SU-DHL-6 (cell line): ENCODE results near the gene GGT1.

Source experiments
- H2AFZ ChIP-seq: fragments of 200-600 bp; sonication (generic); 2 replicates; pipeline ENCODE4 v1.6.1; 2014; ENCODE audit warnings: low read depth, mild to moderate bottlenecking, moderate library complexity, mixed read lengths, antibody characterized with exemption, low read length; ENCODE audit not compliant: severe bottlenecking
- H3F3A ChIP-seq: fragments of 200-600 bp; shearing (Covaris generic); 2 replicates; pipeline ENCODE4 v1.6.0; 2016; ENCODE audit warnings: antibody characterized with exemption, mild to moderate bottlenecking; ENCODE audit not compliant: insufficient read depth
- H3K27ac ChIP-seq: fragments of 200-600 bp; sonication (generic); 2 replicates; pipeline ENCODE4 v1.5.1; 2016; ENCODE audit warnings: low read depth, mild to moderate bottlenecking, low read length, moderate library complexity, mixed read lengths
- H3K27me3 ChIP-seq: fragments of 200-600 bp; sonication (generic), shearing (Covaris generic); 2 replicates; pipeline ENCODE4 v1.6.0; 2014; ENCODE audit warnings: mild to moderate bottlenecking, low read length
- H3K36me3 ChIP-seq: fragments of 200-600 bp; sonication (generic); 2 replicates; pipeline ENCODE4 v1.6.1; 2014; ENCODE audit warnings: mild to moderate bottlenecking, low read length, mixed read lengths
- H3K4me2 ChIP-seq: fragments of 300-600, 200-600 bp; shearing (Covaris generic), sonication (generic); 2 replicates; pipeline ENCODE4 v1.6.0; 2014; ENCODE audit warnings: low read length, low read depth, mild to moderate bottlenecking; ENCODE audit not compliant: poor library complexity, severe bottlenecking
- H3K4me3 ChIP-seq: fragments of 200-600 bp; sonication (generic); 2 replicates; pipeline ENCODE4 v1.5.1; 2014; ENCODE audit warnings: antibody characterized with exemption, low read length, mild to moderate bottlenecking, mixed read lengths; ENCODE audit not compliant: insufficient read depth, poor library complexity, severe bottlenecking
- H3K79me2 ChIP-seq: fragments of 200-600 bp; sonication (generic); 2 replicates; pipeline ENCODE4 v1.6.1; 2014; ENCODE audit warnings: mild to moderate bottlenecking, low read length, moderate library complexity; ENCODE audit not compliant: insufficient read depth
- H3K9ac ChIP-seq: fragments of 200-600 bp; sonication (generic); 2 replicates; pipeline ENCODE4 v1.7.0; 2014; ENCODE audit warnings: mild to moderate bottlenecking, low read length
- H3K9me2 ChIP-seq: fragments of 200-600 bp; sonication (generic); replicated peaks from 2 replicates; pipeline ENCODE4 v1.6.1; 2014; ENCODE audit warnings: low read length; ENCODE audit not compliant: insufficient read depth
- H3K9me3 ChIP-seq: fragments of 200-600 bp; sonication (generic); 2 replicates; pipeline ENCODE4 v1.6.1; 2014; ENCODE audit warnings: low read length, mixed read lengths; ENCODE audit not compliant: insufficient read depth
- H4K20me1 ChIP-seq: fragments of 200-600 bp; sonication (generic); 2 replicates; pipeline ENCODE4 v1.6.1; 2014; ENCODE audit warnings: low read depth, mild to moderate bottlenecking, antibody characterized with exemption, low read length, moderate library complexity, mixed read lengths
- EZH2phosphoT487 ChIP-seq: fragments of 200-600 bp; sonication (generic), shearing (Covaris generic); conservative IDR thresholded peaks from 2 replicates; pipeline ENCODE4 v1.6.1; 2018; ENCODE audit warnings: mild to moderate bottlenecking, antibody characterized with exemption, low read length, moderate library complexity, mixed read lengths
- TF ChIP-seq, protein P1 (sequence below): fragments of 200-600 bp; sonication (generic); IDR thresholded peaks from one replicate; pipeline ENCODE4 v1.5.1; 2017; ENCODE audit warnings: antibody characterized with exemption, mild to moderate bottlenecking, low read length, moderate library complexity; ENCODE audit not compliant: insufficient read depth, poor library complexity, severe bottlenecking

GGT1 gene

GRCh38 chr22:24582056-24582814 lies 20.8 kb upstream of the GGT1 start:
- Histone ChIP-seq H3K9me2 (no peaks in the 10 kb centered on the region), H3K4me2 (no peak overlapping the region), H3K79me2 (no peaks in the 10 kb centered on the region), H3K27me3 (no peaks in the 10 kb centered on the region), H3K9ac (no peak overlapping the region), H3K27ac (no peak overlapping the region), H3F3A (no peaks in the 10 kb centered on the region), H4K20me1 (no peaks in the 10 kb centered on the region), H3K36me3 (no peaks in the 10 kb centered on the region), H3K4me3 (no peak overlapping the region), H3K9me3 (no peaks in the 10 kb centered on the region), H2AFZ (no peak overlapping the region)
- TF ChIP-seq, protein P1, sequence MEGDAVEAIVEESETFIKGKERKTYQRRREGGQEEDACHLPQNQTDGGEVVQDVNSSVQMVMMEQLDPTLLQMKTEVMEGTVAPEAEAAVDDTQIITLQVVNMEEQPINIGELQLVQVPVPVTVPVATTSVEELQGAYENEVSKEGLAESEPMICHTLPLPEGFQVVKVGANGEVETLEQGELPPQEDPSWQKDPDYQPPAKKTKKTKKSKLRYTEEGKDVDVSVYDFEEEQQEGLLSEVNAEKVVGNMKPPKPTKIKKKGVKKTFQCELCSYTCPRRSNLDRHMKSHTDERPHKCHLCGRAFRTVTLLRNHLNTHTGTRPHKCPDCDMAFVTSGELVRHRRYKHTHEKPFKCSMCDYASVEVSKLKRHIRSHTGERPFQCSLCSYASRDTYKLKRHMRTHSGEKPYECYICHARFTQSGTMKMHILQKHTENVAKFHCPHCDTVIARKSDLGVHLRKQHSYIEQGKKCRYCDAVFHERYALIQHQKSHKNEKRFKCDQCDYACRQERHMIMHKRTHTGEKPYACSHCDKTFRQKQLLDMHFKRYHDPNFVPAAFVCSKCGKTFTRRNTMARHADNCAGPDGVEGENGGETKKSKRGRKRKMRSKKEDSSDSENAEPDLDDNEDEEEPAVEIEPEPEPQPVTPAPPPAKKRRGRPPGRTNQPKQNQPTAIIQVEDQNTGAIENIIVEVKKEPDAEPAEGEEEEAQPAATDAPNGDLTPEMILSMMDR, result no peak
- no peak for TF ChIP-seq EZH2phosphoT487

GRCh38 chr22:24583221-24584165 lies 19.5 kb upstream of the GGT1 start:
- H2AFZ ChIP-seq, result no peak overlapping the region
- H3K9me2 ChIP-seq, result no peaks in the 10 kb centered on the region
- H3F3A ChIP-seq, result no peaks in the 10 kb centered on the region
- TF ChIP-seq, protein P1, result no peak
- TF ChIP-seq EZH2phosphoT487, result no peak
- H3K79me2 ChIP-seq, result no peaks in the 10 kb centered on the region
- H3K36me3 ChIP-seq, result no peaks in the 10 kb centered on the region
- H3K4me3 ChIP-seq, result no peak overlapping the region
- no peak overlapping the region for H3K9ac ChIP-seq
- no peaks in the 10 kb centered on the region for H3K9me3 ChIP-seq
- H3K27me3 ChIP-seq, result no peaks in the 10 kb centered on the region
- no peak overlapping the region for H3K27ac ChIP-seq
- no peak overlapping the region for H3K4me2 ChIP-seq
- H4K20me1 ChIP-seq, result no peaks in the 10 kb centered on the region

- no peak overlapping the region for H3K27ac ChIP-seq
- no peak overlapping the region for H3K9ac ChIP-seq
- H3K9me2 ChIP-seq, result no peaks in the 10 kb centered on the region
- H3K9me3 ChIP-seq, result no peaks in the 10 kb centered on the region
- no peak overlapping the region for H2AFZ ChIP-seq
- no peaks in the 10 kb centered on the region for H3K79me2 ChIP-seq
- no peaks in the 10 kb centered on the region for H3K36me3 ChIP-seq
- no peaks in the 10 kb centered on the region for H3K27me3 ChIP-seq
- no peaks in the 10 kb centered on the region for H3F3A ChIP-seq
- H4K20me1 ChIP-seq, result no peaks in the 10 kb centered on the region
- TF ChIP-seq EZH2phosphoT487, result no peak
- TF ChIP-seq, protein P1, result no peak
- no peak overlapping the region for H3K4me3 ChIP-seq
- no peak overlapping the region for H3K4me2 ChIP-seq
Observed at GRCh38 chr22:24584166-24584790, 18.7 kb upstream of the GGT1 start.
